HEK293 (cell line): ENCODE measurements around the gene SERPINB8.

Experiments used
- GLI2 ChIP-seq: fragments of 450-650 bp; formaldehyde crosslinking; IDR thresholded peaks from 2 replicates; pipeline ENCODE4; 2017; ENCODE audit warnings: missing biosample characterization, missing genetic modification characterization, low read depth, borderline replicate concordance
- HIC1 ChIP-seq: fragments of 450-650 bp; formaldehyde crosslinking; IDR thresholded peaks from 2 replicates; pipeline ENCODE4 v1.5.1; 2016; ENCODE audit warnings: missing biosample characterization, missing genetic modification characterization
- KLF9 ChIP-seq: fragments of 450-650 bp; formaldehyde crosslinking; IDR thresholded peaks from 2 replicates; pipeline ENCODE4 v1.5.1; 2016; ENCODE audit warnings: missing biosample characterization, missing genetic modification characterization, low read depth
- SP7 ChIP-seq: fragments of 450-650 bp; formaldehyde crosslinking; IDR thresholded peaks from 2 replicates; pipeline ENCODE4 v1.5.1; 2016; ENCODE audit warnings: missing biosample characterization, missing genetic modification characterization
- ZNF350 ChIP-seq: fragments of 450-650 bp; formaldehyde crosslinking; IDR thresholded peaks from 2 replicates; pipeline ENCODE4 v1.5.0; 2017; ENCODE audit warnings: missing biosample characterization, mild to moderate bottlenecking, missing genetic modification characterization
- ZNF792 ChIP-seq: fragments of 450-650 bp; formaldehyde crosslinking; IDR thresholded peaks from 2 replicates; pipeline ENCODE4 v1.5.1; 2016; ENCODE audit warnings: missing biosample characterization, missing genetic modification characterization

GRCh38 chr18:63956755-63957154 lies 13.1 kb upstream of the SERPINB8 start:
- TF ChIP-seq ZNF792 (tag by site-specific recombination) (no peak), GLI2 (tag by site-specific recombination) (no peak), HIC1 (tag by site-specific recombination) (no peak), KLF9 (no peak), SP7 (tag by site-specific recombination) (no peak), ZNF350 (tag by site-specific recombination) (no peak)
